IgD-negative memory B cell (primary cell): ENCODE results near the gene RING1. TPM values are rescaled to one million over a fixed set of nuclear protein-coding genes. Genes with fewer than 3 reads are reported as not detected.

ENCODE experiments used
- H3K27ac Mint-ChIP-seq, 3 donors: one replicate each; pipeline ENCODE4 v1.8.0; 2020 to 2022; ENCODE audit warnings: mild to moderate bottlenecking in 3 of 3, mixed read lengths in 3 of 3, moderate library complexity in 1 of 3
- H3K27me3 Mint-ChIP-seq: one replicate; pipeline ENCODE4 v1.8.0; 2021; ENCODE audit warnings: mixed read lengths
- H3K36me3 Mint-ChIP-seq: one replicate; pipeline ENCODE4 v1.8.0; 2020; ENCODE audit warnings: mild to moderate bottlenecking, mixed read lengths
- H3K4me1 Mint-ChIP-seq, 3 donors: one replicate each; pipeline ENCODE4 v1.8.0; 2020 to 2022; ENCODE audit warnings: mixed read lengths in 3 of 3, mild to moderate bottlenecking in 1 of 3
- H3K4me3 Mint-ChIP-seq, 4 donors: one replicate each; pipeline ENCODE4 v1.8.0; 2020 to 2022; ENCODE audit warnings: mild to moderate bottlenecking in 4 of 4, mixed read lengths in 4 of 4, moderate library complexity in 3 of 4
- H3K9me3 Mint-ChIP-seq, 3 donors: one replicate each; pipeline ENCODE4 v1.8.0; 2020 to 2021; ENCODE audit warnings: mixed read lengths in 3 of 3, mild to moderate bottlenecking in 1 of 3
- polyA plus RNA-seq: library from polyadenylated mRNA; unstranded; fragments of 300-500 nt; fragmentation: Illumina TruSeq; gene quantifications from one replicate; pipeline ENCODE4 v1.2.3, GENCODE V29; 2021

The RING1 gene
- 9.9 TPM for polyA plus RNA-seq

- H3K27ac Mint-ChIP-seq = peak within 1 kb of the TSS; percentile 90 to 93 (median 91)
- peaks cover 13% of the 10 kb centered on the region for H3K27me3 Mint-ChIP-seq
- H3K4me3 Mint-ChIP-seq = peak within 1 kb of the TSS; percentile 88 to 92 (median 90)
- H3K9me3 Mint-ChIP-seq = no peaks in the 10 kb centered on the region
- H3K4me1 Mint-ChIP-seq = peaks cover 24 to 36% (median 29%) of the 10 kb centered on the region in 3 donors
- peaks cover 6% of the 10 kb centered on the region for H3K36me3 Mint-ChIP-seq
Observed at GRCh38 chr6:33208091-33208967, at the start of gene RING1. Gene RING1, plus strand, starts transcription at chr6:33208500. Its CDS starts 323 bp downstream, at chr6:33208823.

GRCh38 chr6:33160096-33160495, 48.2 kb upstream of the RING1 start:
- Mint-ChIP-seq H3K9me3 (no peaks in the 10 kb centered on the region), H3K4me3 (peak overlapping the region in 1 of 4 donors; percentile 81), H3K36me3 (no peaks in the 10 kb centered on the region), H3K4me1 (peaks cover 6 to 7% (median 6%) of the 10 kb centered on the region in 3 donors), H3K27ac (no peak overlapping the region), H3K27me3 (peaks cover 2% of the 10 kb centered on the region)

GRCh38 chr6:33160728-33161344, 47.5 kb upstream of the RING1 start:
- no peaks in the 10 kb centered on the region for H3K36me3 Mint-ChIP-seq
- H3K27me3 Mint-ChIP-seq = peaks cover 5% of the 10 kb centered on the region
- H3K4me3 Mint-ChIP-seq = peak overlapping the region; percentile 65 to 84 (median 80)
- peaks cover 6 to 7% (median 6%) of the 10 kb centered on the region in 3 donors for H3K4me1 Mint-ChIP-seq
- no peaks in the 10 kb centered on the region for H3K9me3 Mint-ChIP-seq
- peak overlapping the region in 1 of 3 donors; percentile 92 for H3K27ac Mint-ChIP-seq

- Mint-ChIP-seq H3K36me3 (no peaks in the 10 kb centered on the region), H3K27me3 (peaks cover 7% of the 10 kb centered on the region), H3K27ac (peak overlapping the region in 2 of 3 donors; percentile 10 to 92), H3K4me3 (peak overlapping the region; percentile 78 to 97 (median 86)), H3K9me3 (no peaks in the 10 kb centered on the region), H3K4me1 (peaks cover 6 to 7% (median 6%) of the 10 kb centered on the region in 3 donors)
Observed at GRCh38 chr6:33161354-33162331, 46.7 kb upstream of the RING1 start.

GRCh38 chr6:33163540-33163939, 44.8 kb upstream of the RING1 start:
- Mint-ChIP-seq H3K4me3 (no peak overlapping the region), H3K36me3 (no peaks in the 10 kb centered on the region), H3K9me3 (no peaks in the 10 kb centered on the region), H3K27me3 (peaks cover 10% of the 10 kb centered on the region), H3K4me1 (peaks cover 6 to 7% (median 6%) of the 10 kb centered on the region in 3 donors), H3K27ac (no peak overlapping the region)

GRCh38 chr6:33164176-33164575, 44.1 kb upstream of the RING1 start:
- peaks cover 10% of the 10 kb centered on the region for H3K27me3 Mint-ChIP-seq
- H3K4me3 Mint-ChIP-seq = no peak overlapping the region
- H3K4me1 Mint-ChIP-seq = peaks cover 6 to 7% (median 6%) of the 10 kb centered on the region in 3 donors
- H3K27ac Mint-ChIP-seq = peak overlapping the region in 1 of 3 donors; percentile 45
- no peaks in the 10 kb centered on the region for H3K9me3 Mint-ChIP-seq
- no peaks in the 10 kb centered on the region for H3K36me3 Mint-ChIP-seq

- H3K9me3 Mint-ChIP-seq = no peaks in the 10 kb centered on the region
- H3K27ac Mint-ChIP-seq = no peak overlapping the region
- no peak overlapping the region for H3K4me3 Mint-ChIP-seq
- H3K4me1 Mint-ChIP-seq = peaks cover 6 to 9% (median 8%) of the 10 kb centered on the region in 3 donors
- H3K27me3 Mint-ChIP-seq = peaks cover 10% of the 10 kb centered on the region
- no peaks in the 10 kb centered on the region for H3K36me3 Mint-ChIP-seq
Observed at GRCh38 chr6:33164665-33165373, 43.5 kb upstream of the RING1 start.

GRCh38 chr6:33165581-33166258, 42.6 kb upstream of the RING1 start:
- Mint-ChIP-seq H3K4me1 (peaks cover 6 to 13% (median 10%) of the 10 kb centered on the region in 3 donors), H3K4me3 (no peak overlapping the region), H3K27me3 (peaks cover 10% of the 10 kb centered on the region), H3K27ac (no peak overlapping the region), H3K36me3 (no peaks in the 10 kb centered on the region), H3K9me3 (no peaks in the 10 kb centered on the region)

GRCh38 chr6:33166363-33166762, 41.9 kb upstream of the RING1 start:
- no peaks in the 10 kb centered on the region for H3K36me3 Mint-ChIP-seq
- H3K4me1 Mint-ChIP-seq = peaks cover 1 to 10% (median 8%) of the 10 kb centered on the region in 3 donors
- no peaks in the 10 kb centered on the region for H3K9me3 Mint-ChIP-seq
- H3K4me3 Mint-ChIP-seq = no peak overlapping the region
- H3K27me3 Mint-ChIP-seq = peaks cover 10% of the 10 kb centered on the region
- H3K27ac Mint-ChIP-seq = no peak overlapping the region

- Mint-ChIP-seq H3K9me3 (no peaks in the 10 kb centered on the region), H3K4me3 (no peak overlapping the region), H3K4me1 (peaks cover 0 to 7% (median 5%) of the 10 kb centered on the region in 3 donors), H3K27ac (no peak overlapping the region), H3K36me3 (no peaks in the 10 kb centered on the region), H3K27me3 (peaks cover 10% of the 10 kb centered on the region)
Observed at GRCh38 chr6:33166811-33167210, 41.5 kb upstream of the RING1 start.

- Mint-ChIP-seq H3K27me3 (peaks cover 12% of the 10 kb centered on the region), H3K27ac (no peak overlapping the region), H3K36me3 (no peaks in the 10 kb centered on the region), H3K9me3 (no peaks in the 10 kb centered on the region), H3K4me1 (peaks cover 0 to 8% (median 6%) of the 10 kb centered on the region in 3 donors), H3K4me3 (no peak overlapping the region)
Observed at GRCh38 chr6:33167374-33168283, 40.7 kb upstream of the RING1 start.

- peaks cover 18% of the 10 kb centered on the region for H3K27me3 Mint-ChIP-seq
- no peaks in the 10 kb centered on the region for H3K9me3 Mint-ChIP-seq
- no peaks in the 10 kb centered on the region for H3K36me3 Mint-ChIP-seq
- peaks cover 0 to 10% (median 7%) of the 10 kb centered on the region in 3 donors for H3K4me1 Mint-ChIP-seq
- H3K27ac Mint-ChIP-seq = no peak overlapping the region
- no peak overlapping the region for H3K4me3 Mint-ChIP-seq
Observed at GRCh38 chr6:33168284-33168601, 40.1 kb upstream of the RING1 start.

GRCh38 chr6:33168639-33169038, 39.7 kb upstream of the RING1 start:
- Mint-ChIP-seq H3K4me1 (peaks cover 0 to 10% (median 7%) of the 10 kb centered on the region in 3 donors), H3K27me3 (peaks cover 19% of the 10 kb centered on the region), H3K27ac (no peak overlapping the region), H3K9me3 (no peaks in the 10 kb centered on the region), H3K4me3 (no peak overlapping the region), H3K36me3 (no peaks in the 10 kb centered on the region)
